Thymus (tissue), 11 donors: ENCODE measurements around the gene ZNF17. TPM values are rescaled to one million over a fixed set of nuclear protein-coding genes. Genes with fewer than 3 reads are reported as not detected.

ENCODE experiments used
- DNase-seq, 9 donors: peaks; one replicate each; pipeline ENCODE4 v3.0.0-alpha.2; 2013; ENCODE audit warnings: low spot score in 9 of 9, low read depth in 6 of 9, missing footprints in 1 of 9
- H3K27ac ChIP-seq, 2 donors: one replicate each; pipeline ENCODE4 v1.5.1; 2013; ENCODE audit warnings: control low read depth in 1 of 2, low read depth in 1 of 2, low read length in 1 of 2, mild to moderate bottlenecking in 1 of 2, moderate library complexity in 1 of 2
- H3K27me3 ChIP-seq, 2 donors: one replicate each; pipeline ENCODE4 v1.5.1; 2013; ENCODE audit warnings: low read length in 1 of 2; ENCODE audit not compliant: control insufficient read depth in 2 of 2, insufficient read depth in 1 of 2
- H3K36me3 ChIP-seq, 2 donors: one replicate each; pipeline ENCODE4 v1.5.1; 2013; ENCODE audit warnings: low read length in 1 of 2, mild to moderate bottlenecking in 1 of 2, moderate library complexity in 1 of 2; ENCODE audit not compliant: control insufficient read depth in 2 of 2, insufficient read depth in 2 of 2
- H3K4me1 ChIP-seq, 2 donors: one replicate each; pipeline ENCODE4 v1.5.1; 2013; ENCODE audit warnings: low read length in 2 of 2; ENCODE audit not compliant: control insufficient read depth in 2 of 2, insufficient read depth in 2 of 2
- H3K4me3 ChIP-seq, 2 donors: one replicate each; pipeline ENCODE4 v1.5.1; 2013; ENCODE audit warnings: low read length in 2 of 2, control low read depth in 1 of 2, mild to moderate bottlenecking in 1 of 2
- H3K9me3 ChIP-seq, 2 donors: one replicate each; pipeline ENCODE4 v1.5.1; 2013; ENCODE audit warnings: low read length in 1 of 2, mild to moderate bottlenecking in 1 of 2; ENCODE audit not compliant: control insufficient read depth in 2 of 2, insufficient read depth in 1 of 2
- WGBS: extraction: QIAGEN DNeasy Blood & Tissue Kit; methylation state at CpG from one replicate; pipeline ENCODE4 v1.1.7; 2013; 5-methylcytosine and 5-hydroxymethylcytosine counted together
- polyA plus RNA-seq: library from polyadenylated mRNA; stranded (reverse); fragments of 200-250 nt; gene quantifications from one replicate; pipeline ENCODE4 v1.2.3, GENCODE V29; 2013
- total RNA-seq: library from RNA; stranded (reverse); fragments of 120-200 nt; gene quantifications from one replicate; pipeline ENCODE4 v1.2.4, GENCODE V29; 2013
- donor health status: healthy.

The ZNF17 gene
- total and polyA plus RNA-seq, 2 donors = 5.3 to 10.4 TPM

DNA sequence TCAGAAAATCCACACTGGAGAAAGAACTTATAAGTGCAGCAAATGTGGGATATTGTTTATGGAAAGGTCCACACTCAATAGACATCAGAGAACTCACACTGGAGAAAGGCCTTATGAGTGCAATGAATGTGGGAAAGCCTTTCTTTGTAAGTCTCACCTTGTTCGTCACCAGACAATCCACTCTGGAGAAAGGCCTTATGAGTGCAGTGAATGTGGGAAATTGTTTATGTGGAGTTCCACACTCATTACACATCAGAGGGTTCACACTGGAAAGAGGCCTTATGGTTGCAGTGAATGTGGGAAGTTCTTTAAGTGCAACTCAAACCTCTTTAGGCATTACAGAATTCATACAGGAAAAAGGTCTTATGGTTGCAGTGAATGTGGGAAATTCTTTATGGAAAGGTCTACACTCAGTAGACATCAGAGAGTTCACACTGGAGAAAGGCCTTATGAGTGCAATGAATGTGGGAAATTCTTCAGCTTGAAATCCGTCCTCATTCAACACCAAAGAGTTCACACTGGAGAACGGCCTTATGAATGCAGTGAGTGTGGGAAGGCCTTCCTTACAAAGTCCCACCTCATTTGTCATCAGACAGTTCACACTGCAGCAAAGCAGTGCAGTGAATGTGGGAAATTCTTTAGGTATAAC lies 33.3 kb upstream of the ZNF17 start:
- no peak for DNase-seq
- no peaks in the 10 kb centered on the region for H3K27me3 ChIP-seq
- WGBS = 97% methylated on average over 3 of the region's 3 CpGs
- H3K9me3 ChIP-seq = peaks cover 20 to 23% of the 10 kb centered on the region in 2 donors
- no peak overlapping the region for H3K27ac ChIP-seq
- no peaks in the 10 kb centered on the region for H3K4me1 ChIP-seq
- no peak overlapping the region for H3K4me3 ChIP-seq
- peaks cover 13 to 42% of the 10 kb centered on the region in 2 donors for H3K36me3 ChIP-seq

DNA sequence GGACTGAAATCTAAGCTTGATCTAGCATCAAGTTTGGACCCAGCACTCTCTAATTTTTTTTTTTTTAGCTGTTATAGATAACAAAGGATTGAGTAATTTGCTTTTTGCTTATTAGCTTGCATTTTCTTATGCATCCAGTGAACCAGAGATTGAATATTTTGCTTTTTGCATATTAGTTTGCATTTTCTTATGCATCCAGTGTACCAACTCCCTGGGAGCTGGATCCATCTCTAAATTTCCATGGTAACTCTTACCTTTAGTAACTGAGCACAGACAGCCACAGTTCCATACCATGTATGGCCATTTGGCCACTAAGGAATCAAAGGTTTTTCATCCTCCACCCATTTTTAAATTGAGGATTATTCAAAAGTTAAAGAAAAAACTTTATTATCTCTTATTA lies 30.0 kb upstream of the ZNF17 start:
- DNase-seq = no peak
- H3K9me3 ChIP-seq = peaks cover 8 to 15% of the 10 kb centered on the region in 2 donors
- no peak overlapping the region for H3K27ac ChIP-seq
- H3K36me3 ChIP-seq = peaks cover 5 to 17% of the 10 kb centered on the region in 2 donors
- H3K4me3 ChIP-seq = no peak overlapping the region
- no peaks in the 10 kb centered on the region for H3K27me3 ChIP-seq
- H3K4me1 ChIP-seq = no peaks in the 10 kb centered on the region

DNA sequence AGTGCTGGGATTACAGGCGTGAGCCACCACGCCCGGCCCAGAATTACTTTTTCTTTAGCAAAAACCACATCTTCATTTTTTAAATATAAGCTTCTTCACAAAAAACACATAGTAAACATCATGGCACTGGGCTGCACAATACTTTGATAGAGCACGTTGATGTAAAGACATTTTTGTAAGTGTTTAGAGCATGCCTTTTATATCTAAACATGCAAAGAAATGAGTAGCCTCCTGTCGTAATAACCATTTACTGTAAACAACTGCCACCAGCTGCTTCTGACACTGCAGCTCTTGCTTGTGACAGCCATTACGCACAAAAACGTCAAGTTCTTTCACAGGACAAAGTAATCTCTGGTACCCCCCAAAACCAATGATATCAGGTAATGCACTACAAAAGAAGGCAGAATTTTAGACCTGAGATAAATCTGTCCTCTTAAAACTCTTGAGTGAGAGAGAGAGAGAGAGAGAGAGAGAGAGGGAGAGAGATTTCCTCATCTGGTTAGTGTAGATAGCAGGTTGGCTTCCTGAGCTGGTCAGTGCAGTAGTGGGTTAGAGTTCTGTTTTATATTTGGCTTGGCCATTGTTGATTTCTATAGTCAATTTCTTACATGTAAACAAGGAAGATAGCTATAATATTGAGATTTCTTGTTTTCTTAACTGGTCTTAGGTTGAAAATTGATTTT lies 28.0 kb upstream of the ZNF17 start:
- Histone ChIP-seq H3K4me3 (no peak overlapping the region), H3K36me3 (peaks cover 2 to 3% of the 10 kb centered on the region in 2 donors), H3K9me3 (peaks cover 2 to 4% of the 10 kb centered on the region in 2 donors), H3K27ac (no peak overlapping the region), H3K4me1 (no peaks in the 10 kb centered on the region), H3K27me3 (no peaks in the 10 kb centered on the region)
- 89% methylated on average over 7 of the region's 7 CpGs for WGBS
- DNase-seq = no peak

DNA sequence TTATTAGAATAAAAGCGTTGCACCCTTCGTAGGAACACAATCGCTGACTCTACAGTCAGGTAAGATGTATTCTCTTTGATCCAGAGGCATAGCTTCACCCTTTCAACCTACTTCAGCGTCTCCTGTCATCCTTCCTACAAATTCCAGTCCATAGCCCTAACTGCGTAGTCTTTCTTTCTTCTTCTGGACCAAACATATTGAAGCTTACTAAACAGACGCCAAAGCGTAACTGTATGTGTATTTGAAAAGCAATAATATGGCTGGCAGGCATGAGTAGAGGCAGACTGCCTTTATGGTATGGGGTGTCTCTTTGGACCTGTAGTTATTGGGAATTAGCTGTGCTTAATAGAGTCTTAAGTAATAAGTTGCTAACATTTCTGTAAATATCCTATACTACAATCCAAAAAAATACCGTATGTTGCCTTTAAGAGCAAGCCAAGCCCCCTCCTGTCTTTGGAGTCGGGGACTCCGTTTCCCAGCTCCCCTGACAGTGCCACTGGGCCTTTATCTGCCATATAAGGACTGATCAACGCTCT lies 21.7 kb upstream of the ZNF17 start:
- H3K27me3 ChIP-seq = no peaks in the 10 kb centered on the region
- H3K4me1 ChIP-seq = peaks cover 8 to 10% of the 10 kb centered on the region in 2 donors
- peak overlapping the region; percentile 67 to 82 for H3K4me3 ChIP-seq
- peak overlapping the region; percentile 75 to 85 for H3K27ac ChIP-seq
- DNase-seq = no peak
- H3K36me3 ChIP-seq = peaks cover 5 to 6% of the 10 kb centered on the region in 2 donors
- 62% methylated on average over 11 of the region's 11 CpGs for WGBS
- peaks cover 0 to 2% of the 10 kb centered on the region in 2 donors for H3K9me3 ChIP-seq

DNA sequence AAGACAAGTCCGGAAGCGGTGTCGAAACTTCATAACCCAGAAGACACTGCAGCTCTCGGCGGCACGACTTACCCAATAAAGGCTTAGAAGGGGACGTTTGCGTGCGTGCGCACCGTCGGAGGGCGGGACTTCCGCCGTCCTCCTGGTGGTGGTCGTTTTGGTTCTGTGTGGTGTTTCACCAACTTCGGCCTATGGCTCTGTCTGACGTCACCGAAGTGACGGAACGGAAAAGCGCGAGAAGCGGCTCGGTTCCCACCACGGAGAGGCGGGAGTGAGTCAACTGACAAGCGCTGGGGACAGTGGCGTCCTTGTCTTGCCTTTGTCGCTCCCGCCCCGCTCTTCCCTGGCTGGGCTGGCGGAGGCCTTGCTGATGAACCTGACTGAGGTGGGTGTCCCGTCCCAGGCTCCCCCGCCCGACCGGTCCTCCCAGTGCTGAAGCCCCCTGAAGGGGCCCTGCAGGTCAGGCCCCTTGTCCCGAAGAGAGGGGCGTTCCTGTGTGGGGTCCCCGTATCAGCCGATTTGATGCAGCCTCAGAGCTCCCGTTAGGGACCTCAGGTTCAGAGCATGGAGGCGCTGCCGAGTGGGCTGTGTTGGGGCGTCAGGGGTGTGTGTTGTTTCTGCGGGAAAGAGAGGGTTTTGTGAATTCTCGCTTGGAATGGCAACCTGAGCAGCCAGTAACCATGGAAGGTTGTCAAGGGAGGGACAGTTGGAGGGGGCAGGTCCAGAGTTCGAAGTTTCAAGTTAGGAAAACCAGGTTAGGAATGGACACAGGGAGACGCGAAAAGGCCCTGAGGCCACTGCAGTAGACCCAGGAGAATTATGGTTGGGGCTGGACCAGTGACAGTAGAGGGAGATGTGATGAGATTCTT lies 21.0 kb upstream of the ZNF17 start, which contains the start of gene ZNF548:
ZNF548 (plus strand) TSS at position 125 of the 869 bp plus-strand sequence; CDS start at position 371, 246 bp downstream.
- Histone ChIP-seq H3K4me3 (peak within 1 kb of the TSS; percentile 67 to 82), H3K27ac (peak within 1 kb of the TSS; percentile 77 to 89), H3K36me3 (peaks cover 6 to 10% of the 10 kb centered on the region in 2 donors), H3K9me3 (peaks cover 0 to 1% of the 10 kb centered on the region in 2 donors), H3K4me1 (peaks cover 8 to 10% of the 10 kb centered on the region in 2 donors), H3K27me3 (no peaks in the 10 kb centered on the region)
- 1% methylated on average over 50 of the region's 50 CpGs for WGBS
- DNase-seq = peak; percentile 92 to 98 (median 96)

DNA sequence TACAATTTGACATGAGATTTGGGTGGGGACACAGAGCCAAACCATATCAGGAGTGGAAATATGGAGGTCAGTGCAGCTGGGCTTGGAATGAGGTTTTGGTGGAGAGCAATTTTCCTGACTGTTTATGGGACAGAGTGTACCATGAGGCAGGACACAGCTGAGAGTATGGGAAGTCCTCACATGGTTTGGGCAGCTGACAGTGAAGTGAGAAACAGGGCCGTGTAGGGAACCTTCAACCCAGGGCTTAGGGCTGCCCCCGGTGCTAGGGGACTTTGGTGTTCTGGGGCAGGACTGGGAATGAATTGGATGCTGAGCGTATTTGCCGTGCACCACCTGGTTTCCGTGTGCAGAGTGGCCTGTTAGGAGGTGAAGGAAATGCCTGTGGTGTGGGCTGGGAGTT lies 15.3 kb upstream of the ZNF17 start:
- peaks cover 8 to 11% of the 10 kb centered on the region in 2 donors for H3K9me3 ChIP-seq
- no peak for DNase-seq
- H3K4me1 ChIP-seq = peaks cover under 1 to 3% of the 10 kb centered on the region in 2 donors
- 96% methylated on average over 5 of the region's 5 CpGs for WGBS
- H3K4me3 ChIP-seq = no peak overlapping the region
- no peak overlapping the region for H3K27ac ChIP-seq
- H3K36me3 ChIP-seq = peaks cover 40 to 51% of the 10 kb centered on the region in 2 donors
- no peaks in the 10 kb centered on the region for H3K27me3 ChIP-seq

DNA sequence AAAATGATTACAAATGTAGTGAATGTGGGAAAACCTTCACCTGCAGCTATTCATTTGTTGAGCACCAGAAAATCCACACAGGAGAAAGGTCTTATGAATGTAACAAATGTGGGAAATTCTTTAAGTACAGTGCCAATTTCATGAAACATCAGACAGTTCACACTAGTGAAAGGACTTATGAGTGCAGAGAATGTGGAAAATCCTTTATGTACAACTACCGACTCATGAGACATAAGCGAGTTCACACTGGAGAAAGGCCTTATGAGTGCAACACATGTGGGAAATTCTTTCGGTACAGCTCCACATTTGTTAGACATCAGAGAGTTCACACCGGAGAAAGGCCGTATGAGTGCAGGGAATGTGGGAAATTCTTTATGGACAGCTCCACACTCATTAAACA lies 12.1 kb upstream of the ZNF17 start:
- no peak for DNase-seq
- Histone ChIP-seq H3K4me3 (no peak overlapping the region), H3K27me3 (no peaks in the 10 kb centered on the region), H3K4me1 (no peaks in the 10 kb centered on the region), H3K27ac (no peak overlapping the region), H3K36me3 (peaks cover 40 to 50% of the 10 kb centered on the region in 2 donors), H3K9me3 (peaks cover 11 to 21% of the 10 kb centered on the region in 2 donors)
- 98% methylated on average over 5 of the region's 5 CpGs for WGBS

DNA sequence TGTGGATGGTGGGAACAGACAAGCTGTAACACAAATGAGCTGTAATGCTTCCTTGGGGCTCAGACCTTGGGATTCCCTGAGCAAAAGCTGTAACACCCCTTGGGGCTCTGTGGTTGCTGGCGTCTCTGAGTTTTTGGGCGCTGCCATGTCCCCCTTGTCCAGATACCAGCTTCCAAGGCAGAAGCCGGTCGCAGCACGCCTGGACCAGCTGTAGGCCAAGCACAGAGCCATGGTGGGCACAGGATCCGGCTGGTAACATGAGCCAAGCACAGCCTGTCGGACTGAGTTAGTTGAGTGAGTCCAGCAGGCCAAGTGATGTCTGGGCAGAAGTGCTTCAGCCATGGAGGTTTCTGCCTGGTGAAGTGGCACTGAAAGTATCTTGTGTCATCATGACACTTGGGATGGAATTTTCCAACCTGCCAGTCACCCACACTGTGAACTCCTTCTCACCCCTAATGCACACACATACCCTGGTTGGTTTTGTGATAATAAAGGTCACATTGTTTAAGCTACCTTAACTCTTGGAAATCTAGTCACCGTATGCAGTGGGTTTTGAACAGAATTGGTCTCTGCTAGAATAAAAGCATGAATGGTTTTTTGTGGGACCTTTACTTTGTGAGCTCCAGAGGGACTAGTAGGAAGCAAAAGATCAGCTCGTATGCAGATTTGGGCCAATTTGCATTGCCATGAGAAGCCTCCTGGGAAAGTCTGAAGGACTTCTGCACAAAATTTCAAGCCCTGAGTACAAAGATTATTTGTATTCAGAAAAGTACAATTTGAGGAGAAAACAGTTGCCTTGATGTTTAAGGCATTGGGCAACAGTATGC lies 7.0 kb upstream of the ZNF17 start:
- peaks cover 4 to 5% of the 10 kb centered on the region in 2 donors for H3K36me3 ChIP-seq
- WGBS = 97% methylated on average over 9 of the region's 9 CpGs
- no peak for DNase-seq
- H3K27me3 ChIP-seq = no peaks in the 10 kb centered on the region
- H3K9me3 ChIP-seq = peaks cover 0 to 13% of the 10 kb centered on the region in 2 donors
- no peak overlapping the region for H3K4me3 ChIP-seq
- no peak overlapping the region for H3K27ac ChIP-seq
- no peaks in the 10 kb centered on the region for H3K4me1 ChIP-seq
